H9 (cell line): ENCODE measurements around the gene VPS9D1. TPM values are rescaled to one million over a fixed set of nuclear protein-coding genes. Genes with fewer than 3 reads are reported as not detected.
"Not testable (repeated sequence)": the region's sequence is repeated elsewhere in the genome, so short reads cannot be mapped to it uniquely, and the experiment has no call there.

ENCODE experiments used
- DNase-seq: peaks from one replicate; pipeline ENCODE4 v3.0.0-alpha.2; 2017
- H2AFZ ChIP-seq: one replicate; pipeline ENCODE4 v1.6.1; 2013; ENCODE audit warnings: mild to moderate bottlenecking, low read length, control low read depth, moderate library complexity
- H2AK5ac ChIP-seq: 2 replicates; pipeline ENCODE4 v1.6.1; 2013; ENCODE audit warnings: low read length, control low read depth, mixed read lengths; ENCODE audit not compliant: insufficient read length
- H2BK120ac ChIP-seq: one replicate; pipeline ENCODE4 v1.6.1; 2013; ENCODE audit warnings: low read depth, mild to moderate bottlenecking, low read length, control low read depth, inconsistent platforms; ENCODE audit not compliant: poor library complexity, severe bottlenecking
- H2BK12ac ChIP-seq: 2 replicates; pipeline ENCODE4 v1.6.1; 2013; ENCODE audit warnings: low read length, control low read depth, mixed read lengths, low read depth; ENCODE audit not compliant: insufficient read length
- H2BK15ac ChIP-seq: 2 replicates; pipeline ENCODE4 v1.6.1; 2013; ENCODE audit warnings: low read depth, low read length, control low read depth
- H2BK20ac ChIP-seq: one replicate; pipeline ENCODE4 v1.6.1; 2013; ENCODE audit warnings: low read depth, mild to moderate bottlenecking, low read length, control low read depth, inconsistent platforms; ENCODE audit not compliant: poor library complexity, severe bottlenecking
- H2BK5ac ChIP-seq: 2 replicates; pipeline ENCODE4 v1.6.1; 2013; ENCODE audit warnings: low read length, control low read depth, mixed read lengths; ENCODE audit not compliant: insufficient read length
- H3K14ac ChIP-seq: 2 replicates; pipeline ENCODE4 v1.6.1; 2013; ENCODE audit warnings: low read length, control low read depth; ENCODE audit not compliant: insufficient read depth
- H3K18ac ChIP-seq: 2 replicates; pipeline ENCODE4 v1.6.1; 2013; ENCODE audit warnings: low read depth, mild to moderate bottlenecking, mixed read lengths, low read length, control low read depth; ENCODE audit not compliant: insufficient read length
- H3K23ac ChIP-seq: 2 replicates; pipeline ENCODE4 v1.6.1; 2013; ENCODE audit warnings: low read length, control low read depth, mixed read lengths, low read depth; ENCODE audit not compliant: insufficient read length
- H3K23me2 ChIP-seq: 2 replicates; pipeline ENCODE4 v1.6.1; 2013; ENCODE audit warnings: low read depth, mild to moderate bottlenecking, mixed read lengths, low read length, control low read depth; ENCODE audit not compliant: insufficient read length, poor library complexity, severe bottlenecking
- H3K27ac ChIP-seq: 2 replicates; pipeline ENCODE4 v1.5.1; 2013; ENCODE audit warnings: low read length, control low read depth, mixed read lengths, low read depth; ENCODE audit not compliant: insufficient read length
- H3K27me3 ChIP-seq: 2 replicates; pipeline ENCODE4 v1.6.1; 2013; ENCODE audit warnings: low read length, control low read depth, inconsistent platforms; ENCODE audit not compliant: insufficient read depth
- H3K4ac ChIP-seq: 2 replicates; pipeline ENCODE4 v1.6.1; 2013; ENCODE audit warnings: low read depth, mild to moderate bottlenecking, control low read depth, inconsistent platforms, low read length, moderate library complexity
- H3K4me1 ChIP-seq: 2 replicates; pipeline ENCODE4 v1.6.1; 2013; ENCODE audit warnings: low read length, control low read depth, inconsistent platforms; ENCODE audit not compliant: insufficient read depth
- H3K4me2 ChIP-seq: 2 replicates; pipeline ENCODE4 v1.6.1; 2013; ENCODE audit warnings: low read length, control low read depth, mixed read lengths; ENCODE audit not compliant: insufficient read length, insufficient read depth
- H3K56ac ChIP-seq: 2 replicates; pipeline ENCODE4 v1.6.1; 2013; ENCODE audit warnings: low read depth, mild to moderate bottlenecking, mixed read lengths, low read length, control low read depth; ENCODE audit not compliant: insufficient read length
- H3K79me1 ChIP-seq: 2 replicates; pipeline ENCODE4 v1.6.1; 2013; ENCODE audit warnings: low read depth, mild to moderate bottlenecking, moderate library complexity, low read length, control low read depth, inconsistent platforms; ENCODE audit not compliant: insufficient read depth, poor library complexity, severe bottlenecking
- H3K79me2 ChIP-seq: 2 replicates; pipeline ENCODE4 v1.6.1; 2013; ENCODE audit warnings: low read length, control low read depth, inconsistent platforms; ENCODE audit not compliant: insufficient read depth
- H3K9ac ChIP-seq: 2 replicates; pipeline ENCODE4 v1.6.1; 2013; ENCODE audit warnings: low read length, control low read depth, mixed read lengths; ENCODE audit not compliant: insufficient read length; ENCODE audit errors: extremely low read depth
- H3K9me3 ChIP-seq: one replicate; pipeline ENCODE4 v1.6.1; 2013; ENCODE audit warnings: low read depth, low read length, inconsistent platforms; ENCODE audit not compliant: control insufficient read depth
- H3T11ph ChIP-seq: one replicate; pipeline ENCODE4 v1.6.1; 2013; ENCODE audit warnings: mild to moderate bottlenecking, low read length, control low read depth, inconsistent platforms
- H4K20me1 ChIP-seq: one replicate; pipeline ENCODE4 v1.6.1; 2013; ENCODE audit not compliant: control insufficient read depth, insufficient read length, insufficient read depth
- H4K5ac ChIP-seq: 2 replicates; pipeline ENCODE4 v1.6.1; 2013; ENCODE audit warnings: low read depth, mild to moderate bottlenecking, mixed read lengths, low read length, control low read depth; ENCODE audit not compliant: insufficient read length
- H4K8ac ChIP-seq: replicated peaks from 2 replicates; pipeline ENCODE4 v1.6.1; 2013; ENCODE audit warnings: low read length, control low read depth, mixed read lengths, low read depth; ENCODE audit not compliant: insufficient read length
- H4K91ac ChIP-seq: 2 replicates; pipeline ENCODE4 v1.6.1; 2013; ENCODE audit warnings: low read depth, mild to moderate bottlenecking, moderate library complexity, mixed read lengths, low read length, control low read depth; ENCODE audit not compliant: insufficient read length
- H3K27ac Mint-ChIP-seq, 3 experiments: 2 replicates in 2 of 3; 3 replicates in 1 of 3; pipeline ENCODE4 v1.8.0; 2020 to 2021; ENCODE audit warnings: mixed read lengths in 3 of 3, mild to moderate bottlenecking in 1 of 3, moderate library complexity in 1 of 3
- H3K27me3 Mint-ChIP-seq: 2 replicates; pipeline ENCODE4 v1.8.0; 2021; ENCODE audit warnings: low read depth, mild to moderate bottlenecking, moderate library complexity, mixed read lengths
- H3K36me3 Mint-ChIP-seq, 3 experiments: 2 replicates in 2 of 3; 3 replicates in 1 of 3; pipeline ENCODE4 v1.8.0; 2020 to 2021; ENCODE audit warnings: low read depth in 3 of 3, mixed read lengths in 3 of 3; ENCODE audit not compliant: insufficient read depth in 1 of 3
- H3K4me1 Mint-ChIP-seq, 2 experiments: 2 replicates each; pipeline ENCODE4 v1.8.0; 2020; ENCODE audit warnings: mixed read lengths in 2 of 2
- H3K4me3 Mint-ChIP-seq, 2 experiments: 2 replicates in 1 of 2; 3 replicates in 1 of 2; pipeline ENCODE4 v1.8.0; 2020 to 2021; ENCODE audit warnings: mild to moderate bottlenecking in 2 of 2, mixed read lengths in 2 of 2, moderate library complexity in 1 of 2
- H3K9me3 Mint-ChIP-seq, 2 experiments: 2 replicates in 1 of 2; 3 replicates in 1 of 2; pipeline ENCODE4 v1.8.0; 2020; ENCODE audit warnings: mild to moderate bottlenecking in 2 of 2, mixed read lengths in 2 of 2, moderate library complexity in 1 of 2
- CTCF ChIP-seq: fragments of 200-600 bp; sonication (generic); conservative IDR thresholded peaks from 3 replicates; pipeline ENCODE4 v1.8.0; 2021; ENCODE audit warnings: antibody characterized with exemption, mild to moderate bottlenecking
- WGBS: extraction: QIAGEN DNeasy Blood & Tissue Kit; methylation state at CpG from one replicate; pipeline ENCODE4 v1.1.7; 2013; ENCODE audit warnings: missing lambda C conversion rate, low lambda C conversion rate, mixed read lengths; ENCODE audit not compliant: insufficient read length; ENCODE audit errors: extremely low coverage; 5-methylcytosine and 5-hydroxymethylcytosine counted together
- total RNA-seq: library from RNA; stranded (reverse); gene quantifications from 2 replicates; pipeline ENCODE4 v1.2.1, GENCODE V29; 2021

Gene VPS9D1
- total RNA-seq, 1 experiment from 2014 or later, result 6.0 TPM

GRCh38 chr16:89667000-89667399 lies 53.7 kb downstream of the VPS9D1 start:
- not testable (repeated sequence) for H3K79me2 ChIP-seq, H4K5ac ChIP-seq, H3K27ac Mint-ChIP-seq, H4K8ac ChIP-seq, H3K14ac ChIP-seq, H3K27ac ChIP-seq, H3K4me1 Mint-ChIP-seq, H3K4ac ChIP-seq, H2BK15ac ChIP-seq, H2BK12ac ChIP-seq, H2BK20ac ChIP-seq, H3K56ac ChIP-seq, H2AK5ac ChIP-seq, H3K27me3 ChIP-seq, H3T11ph ChIP-seq, H3K23ac ChIP-seq, H3K79me1 ChIP-seq, H2BK5ac ChIP-seq, DNase-seq, H3K27me3 Mint-ChIP-seq, H3K4me3 Mint-ChIP-seq, H3K4me2 ChIP-seq, H4K91ac ChIP-seq, H3K4me1 ChIP-seq, H3K18ac ChIP-seq, H2BK120ac ChIP-seq, H3K9ac ChIP-seq, H4K20me1 ChIP-seq, H3K23me2 ChIP-seq, H3K9me3 ChIP-seq, H2AFZ ChIP-seq
- peaks cover 46 to 51% (median 48%) of the 10 kb centered on the region in 3 experiments for H3K36me3 Mint-ChIP-seq
- WGBS, result no CpG with 5 or more reads among the region's 7 CpGs
- H3K9me3 Mint-ChIP-seq, result peaks cover 24 to 30% of the 10 kb centered on the region in 2 experiments
- peak; percentile 60 for TF ChIP-seq CTCF

- not testable (repeated sequence) for H2AFZ ChIP-seq, H3K18ac ChIP-seq, H2BK15ac ChIP-seq, H3K4me3 Mint-ChIP-seq, H2AK5ac ChIP-seq, H3K23me2 ChIP-seq, H3K23ac ChIP-seq, H2BK12ac ChIP-seq, H2BK120ac ChIP-seq, H4K20me1 ChIP-seq, H3K79me2 ChIP-seq, H2BK20ac ChIP-seq, H3K56ac ChIP-seq, H3K4me1 Mint-ChIP-seq, H4K91ac ChIP-seq, H3K14ac ChIP-seq, H3T11ph ChIP-seq, H3K27ac Mint-ChIP-seq, H3K27me3 Mint-ChIP-seq, H2BK5ac ChIP-seq, H3K27me3 ChIP-seq, H3K9me3 ChIP-seq, H3K4me2 ChIP-seq, H3K79me1 ChIP-seq, DNase-seq, H3K4ac ChIP-seq, H4K8ac ChIP-seq, H3K9ac ChIP-seq, H3K4me1 ChIP-seq, H4K5ac ChIP-seq, H3K27ac ChIP-seq
- peaks cover 31 to 37% of the 10 kb centered on the region in 2 experiments for H3K9me3 Mint-ChIP-seq
- no CpG with 5 or more reads among the region's 11 CpGs for WGBS
- peaks cover 69 to 72% (median 72%) of the 10 kb centered on the region in 3 experiments for H3K36me3 Mint-ChIP-seq
These were observed 56.5 kb downstream of the VPS9D1 start for GRCh38 chr16:89664238-89664637.
